ENCODE results near the gene EFHC1. TPM values are rescaled to one million over a fixed set of nuclear protein-coding genes. Genes with fewer than 3 reads are reported as not detected.
A peak's percentile ranks its signal among the peaks of the same experiment; 100 is the strongest.

EFHC1 gene
- total and polyA plus RNA-seq, 10 donors = 9.3 to 40.3 (median 16.8) TPM

GRCh38 chr6:52573295-52573694 is 153.2 kb downstream of the EFHC1 start:
- 46 to 74% (median 56%) methylated on average over 2 of the region's 2 CpGs for whole genome bisulfite sequencing, 5 donors
- Histone ChIP-seq H3K9me3 (no peaks in the 10 kb centered on the region), H3K4me3 (peak overlapping the region in 5 of 8 donors; percentile 24 to 95 (median 83)), H3K36me3 (no peaks in the 10 kb centered on the region), H3K27me3 (replicated peaks in 1 of 7) (no peaks in the 10 kb centered on the region), H3K27ac (peak overlapping the region in 7 of 8 donors; percentile 17 to 99 (median 98)), H3K4me1 (peaks cover 25 to 94% (median 73%) of the 10 kb centered on the region in 6 donors)
- intact Hi-C loops (cut with DNase I; ENCODE audit: low total_unique reads) = no loop called here
- no peak for DNase-seq
- TF ChIP-seq POLR2AphosphoS5 (IDR thresholded peaks at IDR 0.05) (no peak), CTCF (IDR thresholded peaks at IDR 0.05 in 8 of 11, conservative IDR thresholded peaks at IDR 0.05 in 3 of 11) (no peak), POLR2A (IDR thresholded peaks at IDR 0.05) (no peak)

Other genes starting within 250 kb of the EFHC1 start
- gene IL17A, start 234.0 kb upstream of the EFHC1 start, total RNA-seq = not detected
- not detected for gene IL17A, start 234.0 kb upstream of the EFHC1 start, polyA plus RNA-seq
- gene IL17F, start 175.8 kb upstream of the EFHC1 start, total RNA-seq = not detected
- gene IL17F, start 175.8 kb upstream of the EFHC1 start, polyA plus RNA-seq = not detected
- 10 to 100 TPM; 32.3 to 48.6 (median 36.8) TPM for gene MCM3, start 135.6 kb upstream of the EFHC1 start, total RNA-seq
- gene MCM3, start 135.6 kb upstream of the EFHC1 start, polyA plus RNA-seq = 10 to 100 TPM; 21.1 to 36.5 (median 29.4) TPM
- 10 to 100 TPM in 4 of 7 donors, 1 to 10 TPM in 3; 8.3 to 13.3 (median 11.3) TPM for gene PAQR8, start 58.2 kb upstream of the EFHC1 start, total RNA-seq
- 1 to 10 TPM; 3.5 to 4.5 (median 4.3) TPM for gene PAQR8, start 58.2 kb upstream of the EFHC1 start, polyA plus RNA-seq
- gene TRAM2, start 156.7 kb downstream of the EFHC1 start, total RNA-seq = 10 to 100 TPM; 26.7 to 47.7 (median 40.1) TPM
- 1 to 10 TPM; 1.8 to 4.8 (median 2.2) TPM for gene TRAM2, start 156.7 kb downstream of the EFHC1 start, polyA plus RNA-seq